Osteoblast (primary cell): ENCODE measurements around the gene PPP3CB. TPM values are rescaled to one million over a fixed set of nuclear protein-coding genes. Genes with fewer than 3 reads are reported as not detected.
A peak's percentile ranks its signal among the peaks of the same experiment; 100 is the strongest.

Experiments
- DNase-seq: peaks from one replicate; pipeline ENCODE4 v3.0.0; 2011; ENCODE audit warnings: low spot score, mixed read lengths; ENCODE audit not compliant: insufficient read length; ENCODE audit errors: missing footprints
- H2AFZ ChIP-seq: 2 replicates; pipeline ENCODE4 v1.6.0; 2011; ENCODE audit warnings: mild to moderate bottlenecking, low read length
- H3K27ac ChIP-seq: 2 replicates; pipeline ENCODE4 v1.5.1; 2011; ENCODE audit warnings: mild to moderate bottlenecking, low read depth, low read length, moderate library complexity
- H3K27me3 ChIP-seq: 2 replicates; pipeline ENCODE4 v1.6.0; 2012; ENCODE audit warnings: mild to moderate bottlenecking, control low read depth, inconsistent platforms, low read length, moderate library complexity; ENCODE audit not compliant: insufficient read depth
- H3K36me3 ChIP-seq: 2 replicates; pipeline ENCODE4 v1.5.1; 2011; ENCODE audit warnings: mild to moderate bottlenecking, low read length, control low read depth, moderate library complexity; ENCODE audit not compliant: insufficient read depth
- H3K4me1 ChIP-seq: 2 replicates; pipeline ENCODE4 v1.5.1; 2011; ENCODE audit warnings: mild to moderate bottlenecking, low read length, control low read depth, moderate library complexity; ENCODE audit not compliant: insufficient read depth
- H3K4me2 ChIP-seq: 2 replicates; pipeline ENCODE4 v1.6.0; 2011; ENCODE audit warnings: mild to moderate bottlenecking, low read length; ENCODE audit not compliant: insufficient read depth
- H3K4me3 ChIP-seq: fragments of 200-600 bp; sonication (generic); 3 replicates; pipeline ENCODE4 v1.5.1; 2012; ENCODE audit warnings: mild to moderate bottlenecking, low read length, inconsistent platforms; ENCODE audit not compliant: insufficient read depth
- H3K79me2 ChIP-seq: 2 replicates; pipeline ENCODE4 v1.6.0; 2012; ENCODE audit warnings: mild to moderate bottlenecking, low read length, control low read depth, inconsistent platforms; ENCODE audit not compliant: insufficient read depth
- H3K9me3 ChIP-seq: 2 replicates; pipeline ENCODE4 v1.5.1; 2011; ENCODE audit warnings: low read depth, low read length, control low read depth
- H4K20me1 ChIP-seq: 2 replicates; pipeline ENCODE4 v1.6.0; 2012; ENCODE audit warnings: mild to moderate bottlenecking, low read length, control low read depth; ENCODE audit not compliant: insufficient read depth
- CTCF ChIP-seq: IDR thresholded peaks from 2 replicates; pipeline ENCODE4 v1.5.1; 2011; ENCODE audit warnings: mild to moderate bottlenecking, low read depth, low read length, moderate library complexity; ENCODE audit errors: extremely low read depth
- total RNA-seq: library from RNA; depleted of rRNA; stranded (reverse); fragments of >200 nt; gene quantifications from 2 replicates; pipeline ENCODE4 v1.2.3, GENCODE V29; 2012

Gene PPP3CB
- total RNA-seq, 1 donor = 34.7 TPM

- H3K79me2 ChIP-seq = peaks cover 75% of the 10 kb centered on the region
- peaks cover 12% of the 10 kb centered on the region for H4K20me1 ChIP-seq
- peak overlapping the region; percentile 96 for H3K4me2 ChIP-seq
- H3K4me1 ChIP-seq = peaks cover 28% of the 10 kb centered on the region
- no peak overlapping the region for H2AFZ ChIP-seq
- H3K27me3 ChIP-seq = no peaks in the 10 kb centered on the region
- H3K36me3 ChIP-seq = peaks cover 3% of the 10 kb centered on the region
- no peak for TF ChIP-seq CTCF
- H3K27ac ChIP-seq = peak overlapping the region; percentile 94
- peak overlapping the region; percentile 40 for H3K4me3 ChIP-seq
- DNase-seq = peak; percentile 90
- no peaks in the 10 kb centered on the region for H3K9me3 ChIP-seq
These were observed 2.0 kb downstream of the PPP3CB start for GRCh38 chr10:73493781-73494180.

- Histone ChIP-seq H3K36me3 (peaks cover 14% of the 10 kb centered on the region), H3K4me1 (no peaks in the 10 kb centered on the region), H3K9me3 (no peaks in the 10 kb centered on the region), H3K4me2 (no peak overlapping the region), H3K27ac (no peak overlapping the region), H3K79me2 (peaks cover 85% of the 10 kb centered on the region), H2AFZ (no peak overlapping the region), H3K27me3 (no peaks in the 10 kb centered on the region), H4K20me1 (peaks cover 14% of the 10 kb centered on the region), H3K4me3 (no peak overlapping the region)
- no peak for TF ChIP-seq CTCF
- no peak for DNase-seq
These were observed 9.2 kb downstream of the PPP3CB start for GRCh38 chr10:73486601-73487000.

- Histone ChIP-seq H3K4me2 (no peak overlapping the region), H4K20me1 (peaks cover 11% of the 10 kb centered on the region), H3K79me2 (peaks cover 80% of the 10 kb centered on the region), H3K4me1 (peaks cover 4% of the 10 kb centered on the region), H3K9me3 (no peaks in the 10 kb centered on the region), H3K4me3 (no peak overlapping the region), H2AFZ (no peak overlapping the region), H3K27me3 (no peaks in the 10 kb centered on the region), H3K36me3 (peaks cover 14% of the 10 kb centered on the region), H3K27ac (no peak overlapping the region)
- no peak for DNase-seq
- TF ChIP-seq CTCF = no peak
These were observed 10.5 kb downstream of the PPP3CB start for GRCh38 chr10:73485320-73485719.

- TF ChIP-seq CTCF = no peak
- H3K79me2 ChIP-seq = peaks cover 40% of the 10 kb centered on the region
- H3K36me3 ChIP-seq = peaks cover 49% of the 10 kb centered on the region
- H3K4me2 ChIP-seq = no peak overlapping the region
- no peaks in the 10 kb centered on the region for H3K9me3 ChIP-seq
- H3K4me3 ChIP-seq = no peak overlapping the region
- DNase-seq = no peak
- peaks cover 7% of the 10 kb centered on the region for H3K4me1 ChIP-seq
- peaks cover 2% of the 10 kb centered on the region for H4K20me1 ChIP-seq
- H3K27ac ChIP-seq = peak overlapping the region; percentile 47
- H2AFZ ChIP-seq = no peak overlapping the region
- H3K27me3 ChIP-seq = no peaks in the 10 kb centered on the region
These were observed 15.7 kb downstream of the PPP3CB start for GRCh38 chr10:73480158-73480557.
